Measurements from ENCODE around the gene FAM20C. TPM values are rescaled to one million over a fixed set of nuclear protein-coding genes. Genes with fewer than 3 reads are reported as not detected.
"Not testable (repeated sequence)": the region's sequence is repeated elsewhere in the genome, so short reads cannot be mapped to it uniquely, and the experiment has no call there.

Gene FAM20C
- total RNA-seq, 4 donors from 2014 or later = 41.9 to 87.5 (median 73.6) TPM

DNA sequence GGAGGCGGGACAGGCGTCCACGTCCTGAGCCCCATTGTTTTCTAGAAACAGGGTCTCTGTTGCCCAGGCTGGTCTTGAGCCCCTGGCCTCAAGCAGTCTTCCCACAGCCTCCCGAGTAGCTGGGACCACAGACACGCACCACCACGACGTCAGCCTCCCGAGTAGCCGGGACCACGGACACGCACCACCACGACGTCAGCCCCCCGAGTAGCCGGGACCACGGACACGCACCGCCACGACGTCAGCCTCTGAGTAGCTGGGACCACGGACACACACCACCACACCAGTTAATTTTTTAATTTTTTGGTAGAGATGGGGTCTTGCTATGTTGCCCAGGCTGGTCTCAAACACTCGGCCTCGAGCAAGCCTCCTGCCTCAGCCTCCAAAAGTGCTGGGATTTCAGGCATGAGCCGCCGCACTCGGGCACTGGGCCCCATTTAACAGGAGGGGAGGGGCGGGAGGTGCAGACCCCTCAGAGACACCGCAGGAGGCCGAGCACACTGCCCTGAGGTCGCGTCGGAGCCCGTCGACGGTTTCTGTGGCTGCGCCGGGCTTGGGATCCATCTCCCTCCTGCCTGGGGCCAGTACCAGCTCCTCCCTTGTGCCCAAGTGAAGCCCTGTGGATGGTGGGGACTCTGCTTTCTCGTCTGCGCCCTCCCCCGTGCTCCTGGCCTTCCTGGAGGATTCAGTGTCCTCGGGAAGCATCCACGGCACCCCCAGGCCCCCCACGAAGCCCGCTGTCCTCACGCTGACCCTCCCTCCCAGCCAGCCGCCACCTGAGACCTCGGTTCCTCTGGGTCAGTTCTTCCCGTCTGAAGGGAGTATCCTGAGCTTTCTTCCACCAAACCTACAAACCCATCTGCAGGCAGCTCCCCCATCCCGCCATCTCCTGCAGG, 13.0 kb downstream of the FAM20C start:
- H3K9me3 ChIP-seq = no peaks in the 10 kb centered on the region
- no peak overlapping the region for H3K4me3 ChIP-seq
- H3K36me3 ChIP-seq = peaks cover 0 to 96% of the 10 kb centered on the region in 2 donors
- no peak for ATAC-seq
- H3K4me1 ChIP-seq = peaks cover 0 to 70% (median 0%) of the 10 kb centered on the region in 3 donors
- no peaks in the 10 kb centered on the region for H3K27me3 ChIP-seq
- TF ChIP-seq EP300 (IDR thresholded peaks at IDR 0.05) (no peak), POLR2AphosphoS5 (IDR thresholded peaks at IDR 0.05) (no peak), POLR2A (IDR thresholded peaks at IDR 0.05) (no peak)
- TF ChIP-seq, protein P1, sequence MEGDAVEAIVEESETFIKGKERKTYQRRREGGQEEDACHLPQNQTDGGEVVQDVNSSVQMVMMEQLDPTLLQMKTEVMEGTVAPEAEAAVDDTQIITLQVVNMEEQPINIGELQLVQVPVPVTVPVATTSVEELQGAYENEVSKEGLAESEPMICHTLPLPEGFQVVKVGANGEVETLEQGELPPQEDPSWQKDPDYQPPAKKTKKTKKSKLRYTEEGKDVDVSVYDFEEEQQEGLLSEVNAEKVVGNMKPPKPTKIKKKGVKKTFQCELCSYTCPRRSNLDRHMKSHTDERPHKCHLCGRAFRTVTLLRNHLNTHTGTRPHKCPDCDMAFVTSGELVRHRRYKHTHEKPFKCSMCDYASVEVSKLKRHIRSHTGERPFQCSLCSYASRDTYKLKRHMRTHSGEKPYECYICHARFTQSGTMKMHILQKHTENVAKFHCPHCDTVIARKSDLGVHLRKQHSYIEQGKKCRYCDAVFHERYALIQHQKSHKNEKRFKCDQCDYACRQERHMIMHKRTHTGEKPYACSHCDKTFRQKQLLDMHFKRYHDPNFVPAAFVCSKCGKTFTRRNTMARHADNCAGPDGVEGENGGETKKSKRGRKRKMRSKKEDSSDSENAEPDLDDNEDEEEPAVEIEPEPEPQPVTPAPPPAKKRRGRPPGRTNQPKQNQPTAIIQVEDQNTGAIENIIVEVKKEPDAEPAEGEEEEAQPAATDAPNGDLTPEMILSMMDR (IDR thresholded peaks at IDR 0.05) = no peak
- WGBS, 2 donors (ENCODE audit: low coverage in 1 of 2) = 80 to 91% methylated on average over 1 to 31 of the region's 49 CpGs
- H3K27ac ChIP-seq = no peak overlapping the region

DNA sequence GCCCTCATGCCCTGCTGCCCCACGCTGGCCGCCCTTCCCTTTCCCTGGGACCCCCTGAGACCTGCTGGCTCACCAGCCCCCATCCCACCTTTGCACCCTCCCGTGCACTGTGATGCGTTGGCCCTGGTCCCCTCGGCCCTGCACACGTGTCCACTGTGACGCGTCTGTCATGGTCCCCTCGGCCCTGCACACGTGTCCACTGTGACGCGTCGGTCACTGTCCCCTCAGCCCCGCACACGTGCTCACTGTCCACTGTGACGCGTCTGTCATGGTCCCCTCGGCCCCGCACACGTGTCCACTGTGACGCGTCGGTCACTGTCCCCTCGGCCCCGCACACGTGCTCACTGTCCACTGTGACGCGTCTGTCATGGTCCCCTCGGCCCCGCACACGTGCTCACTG, 14.0 kb downstream of the FAM20C start:
- Histone ChIP-seq H3K36me3 (peaks cover 0 to 96% of the 10 kb centered on the region in 2 donors), H3K4me1 (peaks cover 0 to 62% (median 0%) of the 10 kb centered on the region in 3 donors)
- not testable (repeated sequence) for H3K27ac ChIP-seq, H3K27me3 ChIP-seq, H3K9me3 ChIP-seq, ATAC-seq, H3K4me3 ChIP-seq
- 75 to 76% methylated on average over 12 to 30 of the region's 31 CpGs for WGBS, 2 donors (ENCODE audit: low coverage in 1 of 2)

DNA sequence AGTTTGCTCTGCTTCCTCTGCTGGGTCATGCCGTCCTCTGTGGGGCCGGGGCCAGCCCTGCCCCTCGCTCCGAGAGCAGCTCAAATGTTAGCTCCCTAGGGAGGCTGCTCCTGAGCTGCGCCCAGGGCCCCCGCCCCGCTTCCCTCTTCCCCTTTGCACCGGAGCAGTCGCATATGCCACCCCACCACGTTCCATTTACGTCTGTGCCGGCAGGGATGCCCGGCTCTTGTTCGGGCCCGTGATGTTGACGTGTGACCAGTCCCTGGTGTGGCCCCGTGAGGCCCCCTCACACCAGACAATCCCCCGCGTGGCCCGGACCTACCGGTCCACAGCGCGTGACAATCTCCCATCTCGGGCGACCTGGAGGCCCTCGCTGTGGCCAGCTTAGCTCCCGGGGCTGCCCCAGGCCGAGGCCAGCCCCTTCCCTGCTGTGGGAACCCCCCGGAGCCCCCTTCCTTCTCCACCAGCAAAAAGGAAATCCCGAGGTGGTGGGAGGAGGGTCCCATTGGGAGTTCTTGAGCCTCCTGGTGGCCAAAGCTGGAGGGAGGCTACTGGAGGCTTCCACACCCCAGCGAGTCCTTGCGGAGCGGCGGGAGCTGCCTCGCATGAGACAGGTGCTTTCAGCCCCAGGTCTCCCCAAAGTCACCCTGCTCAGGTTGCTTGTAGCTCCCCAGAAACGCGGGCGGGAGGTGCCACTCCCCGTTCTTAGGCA, 15.2 kb downstream of the FAM20C start:
- Histone ChIP-seq H3K9me3 (no peaks in the 10 kb centered on the region), H3K4me3 (no peak overlapping the region), H3K27ac (no peak overlapping the region), H3K27me3 (no peaks in the 10 kb centered on the region), H3K36me3 (peaks cover 0 to 97% of the 10 kb centered on the region in 2 donors), H3K4me1 (peaks cover 0 to 53% (median 0%) of the 10 kb centered on the region in 3 donors)
- TF ChIP-seq, protein P1 (IDR thresholded peaks at IDR 0.05) = peak in 1 of 4 experiments; percentile 27
- TF ChIP-seq POLR2A (IDR thresholded peaks at IDR 0.05) (no peak), EP300 (IDR thresholded peaks at IDR 0.05) (no peak), POLR2AphosphoS5 (IDR thresholded peaks at IDR 0.05) (no peak)
- no peak for ATAC-seq
- no CpG with 5 or more reads among the region's 39 CpGs for WGBS, 2 donors (ENCODE audit: low coverage in 1 of 2)

GRCh38 chr7:208130-208673, 15.8 kb downstream of the FAM20C start:
- Histone ChIP-seq H3K9me3 (no peaks in the 10 kb centered on the region), H3K4me1 (peaks cover 0 to 46% (median 0%) of the 10 kb centered on the region in 3 donors), H3K36me3 (peaks cover 0 to 97% of the 10 kb centered on the region in 2 donors), H3K4me3 (no peak overlapping the region), H3K27ac (no peak overlapping the region), H3K27me3 (no peaks in the 10 kb centered on the region)
- ATAC-seq = no peak
- TF ChIP-seq POLR2A (IDR thresholded peaks at IDR 0.05) = no peak
- TF ChIP-seq EP300 (IDR thresholded peaks at IDR 0.05) = no peak
- TF ChIP-seq, protein P1 (IDR thresholded peaks at IDR 0.05) = no peak
- no peak for TF ChIP-seq POLR2AphosphoS5 (IDR thresholded peaks at IDR 0.05)
- WGBS, 2 donors (ENCODE audit: low coverage in 1 of 2) = 78% methylated on average over 4 of the region's 10 CpGs; no CpG with 5 or more reads in 1 of the 2 donors

DNA sequence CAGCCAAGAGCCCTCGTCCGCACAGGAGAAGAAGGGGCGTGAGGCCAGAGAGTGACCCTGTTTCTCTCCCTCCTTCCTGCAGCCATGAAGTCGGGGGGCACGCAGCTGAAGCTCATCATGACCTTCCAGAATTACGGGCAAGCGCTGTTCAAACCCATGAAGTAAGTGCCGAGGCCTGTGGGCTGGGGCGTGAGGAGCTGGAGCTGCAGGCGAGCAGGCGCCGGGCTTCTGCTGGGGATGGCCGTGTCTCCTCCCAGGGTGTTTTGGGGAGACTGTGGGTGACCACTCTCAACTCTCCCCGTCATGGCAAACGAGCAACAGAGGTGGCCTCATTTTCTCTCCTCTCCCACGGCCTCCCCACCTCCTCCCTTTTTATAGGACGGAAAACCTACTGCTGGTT, 16.4 kb downstream of the FAM20C start:
- Histone ChIP-seq H3K27ac (no peak overlapping the region), H3K4me3 (no peak overlapping the region), H3K36me3 (peaks cover 0 to 92% of the 10 kb centered on the region in 2 donors), H3K4me1 (peaks cover 0 to 46% (median 0%) of the 10 kb centered on the region in 3 donors), H3K9me3 (no peaks in the 10 kb centered on the region), H3K27me3 (no peaks in the 10 kb centered on the region)
- WGBS, 2 donors (ENCODE audit: low coverage in 1 of 2) = 93 to 100% methylated on average over 1 to 5 of the region's 17 CpGs
- TF ChIP-seq EP300 (IDR thresholded peaks at IDR 0.05) (no peak), POLR2A (IDR thresholded peaks at IDR 0.05) (no peak), POLR2AphosphoS5 (IDR thresholded peaks at IDR 0.05) (no peak)
- TF ChIP-seq, protein P1 (IDR thresholded peaks at IDR 0.05) = no peak
- no peak for ATAC-seq

Measured in gastroesophageal sphincter (tissue), 4 donors.